UCSD-AML1 (cell line): ENCODE measurements around the gene ADCY5.

Experiments used
- DNase-seq: peaks from one replicate; lab custom pipeline; 2025; ENCODE audit not compliant: unreplicated experiment; lab: John Stamatoyannopoulos, UW

ADCY5 gene

DNA sequence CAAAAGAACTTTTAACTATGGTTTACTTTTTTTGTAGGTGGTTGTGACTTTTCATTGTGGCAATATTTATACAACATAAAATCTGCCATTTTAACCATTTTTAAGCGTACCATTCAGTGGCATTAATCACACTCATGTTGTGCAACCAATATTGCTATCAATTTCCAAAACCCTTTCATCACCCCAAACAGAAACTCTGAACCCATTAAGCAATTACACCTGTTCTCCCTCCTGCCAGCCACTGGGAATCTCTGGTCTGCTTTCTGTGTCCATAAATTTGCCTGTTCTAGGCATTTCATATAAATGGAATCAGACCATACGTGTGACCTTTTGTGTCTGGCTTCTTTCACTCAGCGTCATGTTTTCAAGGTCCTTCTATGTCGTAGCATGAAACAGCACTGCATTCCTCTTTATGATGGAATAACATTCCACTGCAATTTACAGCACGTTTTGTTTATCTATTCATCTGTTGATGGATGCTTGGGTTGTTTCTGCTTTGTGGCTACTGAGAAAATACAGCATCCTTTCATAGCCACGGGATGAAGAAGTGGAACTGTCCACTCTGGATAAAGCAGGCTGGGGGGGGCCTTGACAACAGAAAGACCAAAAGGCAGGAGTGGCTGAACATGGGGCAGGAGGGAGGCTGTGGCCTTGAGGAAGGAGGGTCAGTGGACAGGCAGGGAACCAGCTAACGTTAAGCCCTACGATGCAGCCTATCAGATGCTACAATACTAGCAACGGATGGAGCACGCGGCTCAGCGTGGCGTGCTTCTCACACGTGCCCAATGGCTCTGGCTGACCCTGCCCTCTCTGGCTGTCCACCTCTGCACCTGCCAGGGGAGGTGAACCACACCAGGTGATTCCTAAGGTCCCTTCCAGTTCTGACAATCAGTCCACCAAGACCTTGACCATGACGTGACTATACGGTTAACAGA, 136.3 kb downstream of the ADCY5 start:
- DNase-seq, result no peak

DNA sequence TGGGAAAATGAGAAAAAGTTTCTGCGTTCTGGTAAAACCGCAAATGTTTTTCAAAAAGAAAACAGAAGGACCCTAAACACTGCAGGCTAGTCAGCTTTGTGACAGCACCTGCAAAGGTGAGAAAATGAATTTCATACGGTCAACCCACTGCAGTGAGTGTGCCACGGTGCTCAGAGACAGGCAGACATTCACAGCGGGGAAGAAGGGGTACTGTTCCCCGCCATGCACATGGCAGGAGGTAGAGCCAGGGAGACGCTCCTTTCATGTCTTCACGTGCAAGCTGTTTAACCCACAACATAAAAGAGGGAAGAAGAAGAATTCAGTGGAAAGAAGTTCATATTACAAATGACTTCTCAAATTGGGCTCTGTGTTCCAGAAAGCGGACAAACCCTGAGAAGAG, 137.7 kb downstream of the ADCY5 start:
- no peak for DNase-seq

DNA sequence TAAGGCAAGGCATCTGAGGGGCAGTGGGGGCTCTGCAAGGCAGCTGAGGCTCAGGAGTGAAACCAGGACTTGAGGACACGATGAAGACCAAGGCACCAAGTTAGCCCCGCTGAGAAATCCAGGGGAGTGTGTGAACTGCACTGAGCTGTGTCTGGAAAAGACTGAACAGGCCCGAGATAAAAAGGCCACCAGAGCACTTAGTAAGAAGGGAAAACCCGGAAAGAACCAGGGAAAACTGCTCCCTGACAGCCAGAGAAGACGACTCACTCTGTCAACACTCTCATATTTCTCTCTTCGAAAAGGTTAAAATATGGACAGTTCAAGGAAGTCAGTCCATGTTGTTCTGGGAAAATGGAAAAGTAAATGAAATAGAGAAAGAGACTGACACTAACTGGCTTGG, 138.1 kb downstream of the ADCY5 start:
- no peak for DNase-seq

DNA sequence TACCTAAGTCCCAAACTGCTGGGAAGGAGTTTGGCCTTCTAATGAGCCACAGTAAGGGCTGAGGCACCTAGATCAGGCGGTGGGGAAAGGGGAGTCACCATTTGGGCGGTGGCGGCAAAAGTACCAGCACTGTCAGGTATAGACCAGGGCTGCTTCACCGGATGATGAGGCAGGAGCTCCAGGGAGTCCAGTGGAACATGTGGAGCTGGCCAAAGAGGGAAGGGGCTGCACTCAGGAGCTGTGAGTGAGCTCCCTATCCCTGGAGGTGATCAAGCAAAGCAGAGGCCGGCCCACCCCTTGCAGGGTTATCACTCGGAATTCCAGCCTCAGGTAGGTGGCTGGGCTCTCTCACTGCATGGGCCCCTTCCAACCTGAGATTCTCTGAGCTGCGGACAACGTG, 138.7 kb downstream of the ADCY5 start:
- DNase-seq, result no peak

DNA sequence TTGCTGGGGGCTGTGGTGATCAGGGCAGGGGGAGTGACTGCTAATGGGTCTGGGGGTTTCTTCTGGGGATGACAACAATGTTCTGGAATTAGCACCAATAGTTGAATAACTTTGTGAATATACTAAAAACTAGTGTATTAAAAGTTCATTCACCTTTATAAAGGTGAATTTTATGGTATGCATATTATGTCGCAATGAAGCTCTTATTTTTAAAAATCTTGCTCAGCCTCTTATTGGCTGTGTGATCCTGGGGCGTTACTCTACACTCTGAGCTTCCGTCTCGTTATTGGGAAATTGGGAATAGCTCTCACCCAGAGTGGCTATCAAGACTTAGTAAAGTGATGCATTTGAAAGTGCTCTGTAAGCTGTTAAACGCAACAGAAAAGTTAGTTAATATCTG, 141.8 kb downstream of the ADCY5 start:
- no peak for DNase-seq

DNA sequence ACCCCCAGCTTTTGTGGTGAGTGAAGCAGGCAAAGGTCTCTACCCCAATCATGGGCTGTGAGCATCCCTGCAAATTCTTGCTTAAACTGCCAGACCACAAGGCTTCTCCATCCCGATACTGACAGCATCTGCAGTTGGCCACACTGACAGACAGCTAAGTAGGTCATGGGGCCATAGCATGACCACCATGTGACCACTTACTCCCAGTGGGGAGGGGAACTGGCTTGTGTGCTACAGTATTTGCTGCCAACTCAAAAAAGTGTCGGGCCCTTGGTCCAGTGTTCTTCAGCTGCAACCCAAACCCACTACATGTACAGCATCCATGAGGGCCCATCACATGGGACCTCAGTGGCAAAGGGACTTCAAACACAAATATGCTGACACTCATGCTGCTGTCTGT, 143.7 kb downstream of the ADCY5 start:
- no peak for DNase-seq

DNA sequence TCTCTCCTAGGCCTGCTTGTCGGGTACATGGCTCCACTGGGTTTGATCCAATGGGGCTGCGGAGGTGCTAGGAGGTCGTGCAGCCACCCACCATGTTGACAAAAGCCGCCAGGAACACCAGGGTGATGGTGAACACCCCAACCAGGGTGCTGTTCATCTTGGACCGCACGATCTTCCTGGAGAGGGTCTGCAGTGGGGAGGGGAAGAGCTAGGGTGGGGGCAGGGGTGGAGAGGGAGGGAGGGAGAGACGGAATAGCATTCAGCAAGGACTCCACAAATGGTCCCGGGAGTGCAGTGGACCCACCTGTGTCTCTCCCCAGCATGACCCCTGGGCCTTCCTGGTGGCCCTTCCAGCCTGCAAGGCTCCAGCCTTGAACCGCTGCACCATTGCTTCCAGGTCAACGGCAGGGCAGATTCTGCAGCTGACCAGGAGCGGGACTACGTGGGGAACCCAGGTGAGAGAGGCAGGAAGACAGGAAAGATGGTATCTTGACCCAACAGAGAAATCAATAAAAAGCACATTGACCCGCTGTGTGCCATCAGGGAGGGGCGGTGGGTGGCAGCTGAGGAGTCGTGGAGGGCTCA, 144.8 kb downstream of the ADCY5 start:
- DNase-seq, result no peak

DNA sequence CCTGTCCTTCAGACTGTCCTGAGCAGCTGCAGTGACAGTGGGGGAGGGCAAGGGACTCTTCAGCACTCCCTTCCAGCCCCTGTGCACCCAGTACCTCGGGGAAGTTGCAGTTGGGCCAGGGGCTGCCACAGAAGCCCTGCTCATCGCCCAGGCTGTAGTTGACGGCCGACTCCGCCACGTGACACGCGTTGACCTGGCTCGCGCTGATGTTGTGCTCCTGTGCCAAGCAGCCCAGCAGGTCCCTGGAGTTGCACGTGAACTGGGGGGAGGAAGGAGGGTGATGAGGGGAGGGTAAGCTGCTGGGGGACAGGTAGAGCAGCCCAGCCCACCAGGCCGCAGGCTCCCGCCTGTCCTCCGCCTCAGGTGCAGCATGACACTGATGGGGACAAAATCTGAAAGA, 145.9 kb downstream of the ADCY5 start:
- no peak for DNase-seq

DNA sequence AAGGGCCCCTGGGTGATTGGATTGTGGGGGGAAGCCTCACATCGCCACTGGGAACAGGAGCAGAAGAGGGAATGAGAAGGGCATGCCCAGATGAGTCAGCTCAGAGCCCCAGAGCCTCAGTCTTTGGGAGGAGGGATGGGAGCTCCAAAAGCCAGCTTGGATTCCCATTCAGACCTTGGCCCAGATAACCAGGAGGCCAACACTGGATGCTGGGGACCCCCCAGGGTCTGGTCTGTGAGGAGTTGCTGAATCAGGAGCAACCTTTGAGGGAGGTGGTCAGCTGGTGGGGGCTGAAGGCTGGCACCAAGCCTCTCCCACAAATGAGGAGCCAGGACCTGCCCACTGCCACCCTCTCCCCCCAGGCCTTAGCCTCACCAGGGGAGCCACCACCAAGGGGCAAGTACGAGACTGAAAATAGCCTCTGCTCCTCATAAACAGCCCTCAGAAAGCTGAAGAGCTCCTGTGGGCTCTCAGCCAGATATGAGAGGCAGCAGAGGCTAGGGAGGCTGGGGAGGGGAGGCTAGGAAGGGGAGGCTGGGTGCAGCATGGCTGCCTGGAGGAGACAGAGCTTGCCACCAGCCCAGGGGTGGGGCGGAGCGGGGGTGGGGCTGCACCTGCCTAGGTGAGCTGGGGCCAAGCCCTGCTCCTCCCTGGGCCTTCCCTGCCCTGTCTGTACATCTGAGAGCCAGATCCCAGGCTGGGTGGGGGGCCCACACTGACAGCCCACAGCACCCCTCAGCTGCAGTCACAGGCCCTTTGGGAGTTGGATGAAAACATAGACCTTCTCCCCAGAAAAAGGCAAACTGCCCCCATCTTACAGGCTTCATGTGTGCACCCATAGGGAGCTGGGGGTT, 147.3 kb downstream of the ADCY5 start:
- DNase-seq, result no peak

DNA sequence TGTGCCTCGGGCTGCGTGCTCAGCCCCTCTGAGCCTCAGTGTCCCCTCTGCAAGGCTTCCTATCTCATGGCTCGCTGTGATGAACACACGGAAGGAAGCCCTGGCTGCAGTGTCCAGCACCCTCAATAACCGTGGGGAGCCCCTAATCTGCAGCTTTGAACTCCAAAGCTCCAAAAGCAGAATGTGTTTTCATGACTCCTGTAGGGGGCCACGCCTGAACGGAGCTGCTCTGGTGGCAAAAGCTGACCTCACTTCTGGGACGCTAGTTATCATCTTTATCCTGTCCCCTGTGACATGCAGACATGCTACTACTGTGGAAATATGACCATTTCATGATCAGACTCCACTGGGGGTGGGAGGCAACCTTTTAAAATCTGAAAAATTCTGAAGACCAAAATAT, 148.3 kb downstream of the ADCY5 start:
- DNase-seq, result no peak

DNA sequence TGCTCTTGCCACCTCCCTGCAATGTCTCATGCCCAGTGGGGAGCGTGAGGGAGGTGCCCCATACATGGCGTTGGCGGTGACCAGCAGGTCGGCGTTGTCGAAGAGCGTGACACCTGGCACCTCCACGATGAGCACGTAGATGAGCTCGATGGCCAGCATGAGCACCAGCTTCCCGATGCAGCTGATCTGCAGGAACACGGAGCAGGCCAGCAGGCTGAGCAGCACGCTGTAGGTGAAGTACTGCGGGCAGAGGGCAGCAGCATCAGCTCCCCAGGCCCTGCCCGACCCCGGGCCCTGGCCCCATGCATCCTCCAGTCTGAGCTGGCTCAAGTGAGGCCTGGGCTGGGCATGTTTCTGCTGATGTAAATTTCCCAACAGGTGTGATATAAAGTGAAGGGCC, 148.8 kb downstream of the ADCY5 start:
- no peak for DNase-seq

DNA sequence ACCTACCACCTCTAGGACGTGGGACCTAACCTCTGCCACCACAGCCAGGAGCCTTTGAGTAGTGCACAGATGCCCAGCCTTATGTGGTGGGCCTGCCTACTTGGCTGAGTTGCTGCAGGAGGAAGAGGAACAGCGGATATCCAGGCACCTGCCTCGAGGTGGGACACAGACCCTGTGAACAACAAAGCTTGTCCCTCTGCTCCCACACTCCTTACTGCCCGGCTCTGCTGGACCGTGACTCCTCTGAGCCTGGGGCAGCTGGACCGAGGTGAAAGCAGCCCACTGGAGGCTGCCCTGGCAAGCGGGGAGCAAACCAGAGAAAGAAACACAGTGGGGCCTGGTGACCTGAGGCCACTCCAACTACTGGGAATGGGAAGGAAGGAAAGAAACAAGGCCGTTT, 149.3 kb downstream of the ADCY5 start:
- no peak for DNase-seq

DNA sequence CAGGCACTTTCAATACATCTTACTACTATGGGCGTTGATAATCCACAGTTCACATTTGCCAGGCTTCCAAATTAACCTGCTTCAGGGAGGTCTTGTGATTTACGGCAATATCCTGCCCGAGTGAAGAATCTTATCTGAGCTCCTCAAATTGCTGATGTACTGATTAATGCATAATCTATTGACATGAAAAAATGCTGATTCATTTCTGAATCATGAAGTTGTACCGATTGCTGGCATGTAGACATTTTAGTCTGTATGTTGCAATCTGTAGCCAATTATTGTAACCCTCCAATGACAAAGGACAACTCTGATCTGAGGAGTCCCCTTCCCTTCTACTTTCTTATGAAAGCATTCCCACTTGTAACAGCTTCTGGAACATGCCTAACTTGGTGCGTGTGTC, 150.0 kb downstream of the ADCY5 start:
- no peak for DNase-seq

DNA sequence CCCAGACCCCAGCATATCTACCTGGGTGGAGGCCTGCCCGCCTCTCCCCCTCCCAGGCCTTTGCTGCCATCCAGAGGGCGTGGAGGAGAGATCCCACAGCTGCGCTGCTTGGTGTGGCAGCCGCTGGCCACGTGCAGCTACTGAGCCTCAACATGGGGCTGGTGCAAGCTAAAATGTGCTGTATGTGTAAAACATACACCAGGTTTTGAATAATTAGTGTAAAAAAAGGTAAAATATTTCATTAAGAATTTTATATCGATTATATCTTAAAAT, 151.3 kb downstream of the ADCY5 start:
- DNase-seq, result no peak

DNA sequence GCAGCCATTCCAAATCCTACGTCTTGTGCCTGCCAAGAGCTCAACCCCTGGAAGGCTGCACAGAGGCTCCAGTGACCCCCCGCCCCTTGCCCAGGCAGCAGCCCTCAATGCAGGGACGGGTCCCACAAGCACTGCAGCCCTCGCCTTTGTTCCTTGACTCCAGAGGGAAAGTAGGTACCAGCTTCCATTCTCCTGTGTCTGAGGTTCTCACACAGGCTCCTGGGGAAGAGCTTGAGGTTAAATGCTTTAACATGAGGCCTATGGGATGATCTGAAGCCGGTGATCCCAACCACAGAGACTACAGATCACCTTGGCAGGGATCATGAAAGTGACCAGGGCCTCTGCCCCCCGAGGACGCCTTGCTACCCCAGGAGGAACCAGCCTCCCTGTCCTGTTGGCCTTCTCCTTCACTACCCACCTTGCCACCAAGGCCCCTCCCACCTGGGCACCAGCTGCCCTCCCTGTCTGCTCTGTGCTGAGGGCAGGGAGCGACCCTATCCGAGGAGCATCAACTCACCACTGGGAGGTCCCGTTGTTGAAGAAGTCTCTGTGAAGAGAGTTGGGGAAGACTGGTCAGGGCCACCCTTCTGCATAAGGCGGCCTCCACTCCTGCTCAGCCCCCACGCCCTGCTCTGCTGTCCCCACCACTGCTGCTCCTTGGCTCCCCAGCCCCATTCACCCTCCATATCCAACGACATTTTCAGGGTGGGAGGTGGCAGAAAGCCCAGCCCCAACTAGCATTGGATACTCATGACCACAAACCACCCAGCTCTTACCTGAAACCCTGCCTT, 151.9 kb downstream of the ADCY5 start:
- DNase-seq, result no peak

DNA sequence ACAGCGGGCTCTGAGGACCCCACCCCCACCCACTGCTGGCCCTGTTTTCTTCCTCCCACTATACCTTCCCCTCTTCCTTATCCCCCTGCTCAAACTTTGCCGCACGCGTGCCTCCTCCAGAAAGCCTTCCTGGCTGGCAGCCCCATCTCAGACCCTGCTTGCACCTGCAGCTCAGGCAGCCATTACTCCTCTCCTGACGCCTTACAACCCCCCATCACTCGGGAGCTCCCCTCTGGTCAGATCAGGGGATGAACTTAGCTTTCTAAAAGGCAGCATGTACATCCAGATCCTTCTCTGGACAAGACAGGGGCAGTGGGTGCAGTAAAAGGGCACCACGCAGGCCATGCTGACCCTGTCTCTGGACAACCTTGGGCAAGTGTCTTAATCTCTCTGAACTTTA, 152.6 kb downstream of the ADCY5 start:
- no peak for DNase-seq

DNA sequence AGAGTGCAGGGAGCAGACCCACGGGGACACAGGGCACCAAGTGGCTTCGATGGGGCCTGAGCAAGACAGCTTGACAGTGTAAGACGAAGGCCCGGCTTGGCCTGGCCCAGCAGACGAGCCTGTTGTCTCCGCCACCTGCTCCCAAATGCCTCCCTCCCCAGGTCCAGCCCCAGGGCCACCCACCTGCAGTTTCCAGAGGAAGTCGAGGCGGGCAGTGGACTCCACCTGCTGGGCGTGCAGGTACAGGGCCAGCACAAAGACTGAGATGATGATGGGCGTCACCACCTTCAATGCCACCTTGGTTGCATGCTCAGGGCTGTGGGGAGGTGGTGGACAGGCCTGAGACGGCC, 153.0 kb downstream of the ADCY5 start:
- no peak for DNase-seq

DNA sequence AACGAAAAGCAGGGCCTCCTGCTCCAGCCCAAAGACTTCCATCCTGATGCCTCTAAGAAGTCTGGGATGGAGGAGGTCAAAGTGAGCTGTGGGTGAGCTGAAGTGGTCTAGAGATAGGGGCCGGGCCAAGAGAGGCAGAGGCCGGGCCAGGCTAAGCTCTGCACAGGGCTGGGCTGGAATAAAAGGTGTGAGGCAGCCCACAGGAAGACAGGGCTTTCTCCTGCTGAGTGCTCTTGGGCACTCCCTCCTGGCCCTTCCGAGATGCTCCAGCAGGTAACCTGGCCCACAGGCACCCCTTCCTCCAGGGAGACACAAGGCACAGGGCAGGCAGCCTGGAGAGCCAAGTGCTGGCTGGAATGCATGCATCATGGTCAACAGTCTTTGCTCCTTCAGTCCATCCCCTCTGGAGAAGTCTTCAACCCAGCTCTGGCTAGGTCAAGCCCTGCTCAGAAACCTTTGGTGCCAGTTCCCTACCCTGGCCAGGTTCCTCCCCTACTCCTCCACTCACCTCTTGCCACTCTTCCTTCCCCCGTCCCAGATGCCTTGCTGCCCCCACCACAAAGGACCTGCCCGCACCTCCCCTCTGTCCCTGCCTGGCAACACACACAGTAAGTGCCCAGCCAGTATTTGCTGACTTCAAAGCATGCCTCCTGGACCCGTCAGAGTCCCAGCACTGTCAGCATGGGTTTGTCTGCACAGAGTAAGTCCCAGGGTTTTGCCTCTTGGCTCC, 153.6 kb downstream of the ADCY5 start:
- DNase-seq, result no peak

DNA sequence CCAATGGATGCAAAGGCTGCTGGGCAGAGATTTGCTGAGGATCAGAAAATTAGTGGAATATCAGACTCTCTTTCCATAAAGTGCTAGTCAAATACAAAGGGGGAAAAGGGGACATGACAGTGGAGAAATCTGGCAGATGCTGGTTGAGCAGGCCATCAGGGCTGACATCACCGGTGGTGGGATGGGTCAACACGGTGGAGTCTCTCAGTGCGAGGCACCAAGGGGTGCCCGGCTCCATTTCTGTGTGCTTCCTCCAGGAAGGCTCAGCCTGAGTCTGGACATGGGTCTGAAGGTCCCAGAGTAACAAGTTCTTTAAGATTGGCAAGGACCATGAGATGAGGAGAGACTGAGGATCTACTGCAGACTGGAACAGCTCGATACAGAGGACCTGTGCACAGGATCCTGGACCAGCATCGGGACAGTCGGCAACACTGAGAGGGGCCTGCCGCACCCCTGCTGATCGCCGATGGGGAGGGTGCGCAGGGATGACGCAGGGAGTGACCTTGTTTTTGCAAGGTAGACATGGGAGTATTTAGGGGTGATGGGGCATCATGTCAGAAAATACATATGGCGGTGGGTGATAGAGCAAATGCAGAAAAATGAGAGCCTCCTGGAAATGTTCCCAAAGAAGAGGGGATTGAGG, 154.5 kb downstream of the ADCY5 start:
- DNase-seq, result no peak
